Dermis blood vessel endothelial cell (primary cell): ENCODE measurements around the gene VAV3. TPM values are rescaled to one million over a fixed set of nuclear protein-coding genes. Genes with fewer than 3 reads are reported as not detected.

Experiments used
- DNase-seq: peaks from one replicate; pipeline ENCODE4 v3.0.0; 2010
- total RNA-seq: library from RNA; depleted of rRNA; stranded (reverse); fragments of >200 nt; gene quantifications from 2 replicates; pipeline ENCODE4 v1.2.3, GENCODE V29; 2014

Gene VAV3
- total RNA-seq, 1 donor from 2014 or later: 57.0 TPM

DNA sequence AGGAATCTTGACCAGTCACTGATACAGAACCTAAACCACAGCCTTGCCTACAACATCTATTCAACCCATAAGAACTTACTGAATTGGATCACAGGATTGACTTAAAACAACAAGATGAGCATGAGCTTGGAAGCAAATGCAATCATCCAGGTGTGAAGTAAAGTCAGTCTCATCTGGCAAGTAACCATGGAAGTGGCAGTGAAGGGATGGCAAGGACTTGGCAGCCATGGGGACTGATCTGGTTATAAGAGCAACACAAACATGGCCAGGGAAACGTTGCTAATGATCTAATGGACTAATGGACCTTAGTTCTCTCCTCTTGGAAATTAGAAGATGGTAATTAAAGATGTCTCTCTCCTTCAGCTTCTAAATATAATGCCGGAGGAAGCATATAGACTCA lies 133.1 kb downstream of the VAV3 start:
- DNase-seq: no peak

GRCh38 chr1:107830526-107830925 lies 134.5 kb downstream of the VAV3 start:
- DNase-seq: no peak

DNA sequence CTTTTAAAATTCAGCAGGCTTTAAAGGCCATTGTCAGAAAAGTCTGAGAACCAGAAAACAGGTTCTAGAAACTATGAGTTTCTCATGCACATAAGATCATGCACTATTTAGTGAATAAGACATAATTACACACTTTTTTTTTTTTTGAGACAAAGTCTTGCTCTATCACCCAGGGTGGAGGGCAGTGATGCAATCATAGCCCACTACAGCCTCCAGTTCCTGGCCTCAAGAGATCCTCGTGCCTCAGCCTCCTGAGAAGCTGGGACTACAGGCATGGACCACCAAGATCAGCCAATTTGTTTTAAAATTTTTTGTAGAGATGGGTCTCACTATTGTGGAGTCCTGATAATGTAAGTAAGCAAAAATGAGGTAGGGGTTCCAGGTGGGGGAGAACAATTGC lies 134.9 kb downstream of the VAV3 start:
- no peak for DNase-seq

GRCh38 chr1:107829036-107829770 lies 135.8 kb downstream of the VAV3 start:
- peak; percentile 73 for DNase-seq

DNA sequence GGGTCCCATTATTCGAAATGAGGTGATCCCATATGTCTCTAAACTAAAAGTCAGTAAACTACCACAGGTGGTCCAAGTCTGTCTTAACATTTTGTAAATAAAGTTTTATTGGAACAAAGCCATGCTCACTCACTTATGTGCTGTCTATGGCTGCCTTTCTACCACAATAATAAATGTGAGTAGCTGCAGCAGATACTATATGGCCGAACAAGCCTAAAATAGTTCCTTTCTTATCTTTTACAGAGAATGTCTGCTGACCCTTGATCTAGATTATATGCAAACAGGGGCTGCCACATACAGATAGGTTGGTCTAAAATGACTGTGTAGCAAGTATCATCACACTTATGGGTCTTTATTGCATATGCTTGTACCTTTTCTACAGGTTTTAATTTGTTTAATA lies 140.0 kb downstream of the VAV3 start:
- DNase-seq: no peak

DNA sequence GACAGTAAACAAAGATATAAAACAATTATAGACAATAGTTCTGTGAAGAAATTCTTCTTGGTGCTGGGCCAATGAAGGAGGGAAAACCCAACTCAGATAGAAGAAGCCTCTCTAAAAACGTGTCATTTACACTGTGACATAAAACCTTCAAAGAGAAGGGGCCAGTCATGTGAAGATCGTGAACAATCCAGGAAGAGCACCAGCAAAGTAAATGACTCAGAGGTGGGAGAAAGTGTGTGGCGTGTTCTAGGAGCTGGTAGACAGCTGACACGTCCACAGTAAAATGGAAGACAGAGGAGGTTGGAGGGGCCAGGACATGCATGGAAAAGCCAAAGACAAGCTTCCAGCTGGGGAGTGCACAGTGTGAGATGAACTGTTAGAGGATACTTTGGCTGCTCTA lies 143.6 kb downstream of the VAV3 start:
- peak; percentile 27 for DNase-seq

GRCh38 chr1:107820801-107821200 lies 144.2 kb downstream of the VAV3 start:
- peak; percentile 52 for DNase-seq

- DNase-seq: no peak
Observed at GRCh38 chr1:107817935-107818334, 147.0 kb downstream of the VAV3 start.

GRCh38 chr1:107817206-107817605 lies 147.8 kb downstream of the VAV3 start:
- no peak for DNase-seq

- DNase-seq: no peak
Observed at GRCh38 chr1:107810291-107810951, 154.6 kb downstream of the VAV3 start.

DNA sequence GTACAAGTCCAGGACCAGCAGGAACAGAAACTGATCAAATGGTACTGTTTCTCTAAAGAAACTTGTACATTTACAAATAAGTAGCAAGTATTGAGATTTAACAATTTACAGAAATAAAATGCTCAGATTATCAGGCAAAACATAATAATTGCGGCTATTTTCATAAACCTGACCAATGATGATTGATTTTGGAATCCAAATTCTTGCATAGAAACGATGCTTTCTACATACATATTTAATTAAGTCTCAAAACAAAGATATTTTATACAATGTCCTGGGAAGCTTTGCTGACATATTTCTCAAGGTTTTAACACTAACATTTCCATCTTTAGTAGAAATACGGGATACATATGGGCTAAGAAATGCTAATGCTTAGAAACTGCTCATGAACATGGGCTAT lies 157.1 kb downstream of the VAV3 start:
- DNase-seq: no peak

- DNase-seq: no peak
Observed at GRCh38 chr1:107807405-107807804, 157.6 kb downstream of the VAV3 start.

DNA sequence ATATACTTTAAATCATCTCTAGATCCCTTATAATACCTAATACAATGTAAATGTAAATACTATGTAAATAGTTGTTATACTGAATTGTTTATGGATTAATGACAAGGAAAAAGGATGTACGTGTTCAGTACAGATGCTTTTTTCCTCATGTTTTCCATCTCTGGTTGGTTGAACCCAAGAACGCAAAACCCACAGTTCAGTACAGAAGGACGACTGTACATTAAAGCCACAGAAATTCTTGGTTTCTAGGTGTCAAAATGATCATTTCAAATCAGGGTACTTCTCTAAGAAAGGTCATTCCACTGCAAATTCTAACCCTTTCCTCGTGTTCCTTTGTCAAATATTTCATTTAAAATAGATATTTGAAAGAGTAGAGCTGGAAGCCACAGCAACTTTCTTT lies 158.1 kb downstream of the VAV3 start:
- no peak for DNase-seq

- no peak for DNase-seq
Observed at GRCh38 chr1:107804741-107805140, 160.2 kb downstream of the VAV3 start.

DNA sequence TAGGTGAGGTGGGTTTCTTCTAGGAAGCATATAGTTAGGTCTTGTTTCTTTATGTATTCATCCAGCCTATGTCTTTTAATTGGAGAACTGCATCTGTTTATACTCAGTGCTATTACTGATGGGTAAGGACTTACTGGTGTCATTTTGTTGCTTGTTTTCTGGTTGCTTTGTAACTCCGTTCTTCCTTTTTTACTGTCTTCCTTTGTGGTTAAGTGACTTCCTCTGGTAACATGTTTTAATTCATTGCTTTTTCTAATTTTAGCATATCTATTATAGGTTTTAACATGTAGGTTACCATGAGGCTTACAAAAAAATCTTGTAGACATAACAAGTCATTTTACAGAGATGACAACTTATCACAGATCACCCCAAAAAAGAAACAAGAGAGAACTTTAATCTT lies 160.8 kb downstream of the VAV3 start:
- no peak for DNase-seq

- no peak for DNase-seq
Observed at GRCh38 chr1:107803579-107803978, 161.4 kb downstream of the VAV3 start.

GRCh38 chr1:107802654-107803053 lies 162.3 kb downstream of the VAV3 start:
- no peak for DNase-seq

DNA sequence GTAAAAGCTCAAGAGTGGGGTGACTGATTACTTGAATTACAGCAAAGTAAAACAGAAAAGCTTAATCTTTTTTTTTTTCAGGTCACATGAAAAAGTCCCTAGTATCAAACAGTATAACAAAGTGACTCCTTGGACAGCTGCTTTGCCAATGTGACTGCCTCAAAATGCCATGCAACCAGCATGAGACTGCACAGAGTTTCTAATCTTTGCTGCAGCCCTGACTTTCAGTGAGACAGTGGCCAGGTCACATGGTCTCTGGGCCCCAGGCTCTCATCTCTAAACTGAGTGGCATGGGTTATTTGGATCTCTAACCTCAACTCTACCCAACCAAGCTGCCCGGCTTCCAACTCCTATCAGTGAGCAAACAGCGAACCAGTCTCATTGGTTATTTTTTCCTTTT lies 169.0 kb downstream of the VAV3 start:
- no peak for DNase-seq

GRCh38 chr1:107795441-107795840 lies 169.5 kb downstream of the VAV3 start:
- no peak for DNase-seq

- no peak for DNase-seq
Observed at GRCh38 chr1:107794571-107794970, 170.4 kb downstream of the VAV3 start.

DNA sequence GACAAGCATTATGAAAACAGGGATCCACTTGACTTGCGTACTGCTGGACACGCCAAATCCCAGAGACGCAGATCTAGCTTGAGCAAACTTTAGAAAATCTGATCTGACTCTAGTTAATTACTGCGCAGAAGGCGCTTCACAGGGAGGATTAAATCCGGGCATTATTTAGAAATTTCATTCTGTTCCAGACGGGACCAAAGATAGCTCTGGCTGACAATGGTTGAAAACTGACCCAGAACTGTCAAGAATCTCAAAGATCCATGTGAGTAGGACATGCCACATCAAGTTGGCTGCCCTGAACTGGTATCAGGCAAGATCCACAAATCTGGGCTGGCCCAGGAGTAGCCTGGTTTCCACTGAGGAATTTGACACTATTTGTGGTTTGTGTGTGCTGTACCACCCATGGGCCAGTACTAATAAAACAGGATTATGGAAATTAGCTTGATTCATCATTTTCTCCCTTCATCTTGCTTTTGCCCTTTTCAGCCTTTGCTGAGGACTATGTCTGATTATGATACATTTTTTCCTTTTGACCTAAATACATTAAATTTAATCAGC lies 171.0 kb downstream of the VAV3 start:
- no peak for DNase-seq

- no peak for DNase-seq
Observed at GRCh38 chr1:107791348-107791747, 173.6 kb downstream of the VAV3 start.

- no peak for DNase-seq
Observed at GRCh38 chr1:107789817-107790524, 175.0 kb downstream of the VAV3 start.
